ENCODE measurements around the gene SCCPDH.
"Not testable (repeated sequence)": the region's sequence is repeated elsewhere in the genome, so short reads cannot be mapped to it uniquely, and the experiment has no call there.

Gene SCCPDH, protein sequence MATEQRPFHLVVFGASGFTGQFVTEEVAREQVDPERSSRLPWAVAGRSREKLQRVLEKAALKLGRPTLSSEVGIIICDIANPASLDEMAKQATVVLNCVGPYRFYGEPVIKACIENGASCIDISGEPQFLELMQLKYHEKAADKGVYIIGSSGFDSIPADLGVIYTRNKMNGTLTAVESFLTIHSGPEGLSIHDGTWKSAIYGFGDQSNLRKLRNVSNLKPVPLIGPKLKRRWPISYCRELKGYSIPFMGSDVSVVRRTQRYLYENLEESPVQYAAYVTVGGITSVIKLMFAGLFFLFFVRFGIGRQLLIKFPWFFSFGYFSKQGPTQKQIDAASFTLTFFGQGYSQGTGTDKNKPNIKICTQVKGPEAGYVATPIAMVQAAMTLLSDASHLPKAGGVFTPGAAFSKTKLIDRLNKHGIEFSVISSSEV

DNA sequence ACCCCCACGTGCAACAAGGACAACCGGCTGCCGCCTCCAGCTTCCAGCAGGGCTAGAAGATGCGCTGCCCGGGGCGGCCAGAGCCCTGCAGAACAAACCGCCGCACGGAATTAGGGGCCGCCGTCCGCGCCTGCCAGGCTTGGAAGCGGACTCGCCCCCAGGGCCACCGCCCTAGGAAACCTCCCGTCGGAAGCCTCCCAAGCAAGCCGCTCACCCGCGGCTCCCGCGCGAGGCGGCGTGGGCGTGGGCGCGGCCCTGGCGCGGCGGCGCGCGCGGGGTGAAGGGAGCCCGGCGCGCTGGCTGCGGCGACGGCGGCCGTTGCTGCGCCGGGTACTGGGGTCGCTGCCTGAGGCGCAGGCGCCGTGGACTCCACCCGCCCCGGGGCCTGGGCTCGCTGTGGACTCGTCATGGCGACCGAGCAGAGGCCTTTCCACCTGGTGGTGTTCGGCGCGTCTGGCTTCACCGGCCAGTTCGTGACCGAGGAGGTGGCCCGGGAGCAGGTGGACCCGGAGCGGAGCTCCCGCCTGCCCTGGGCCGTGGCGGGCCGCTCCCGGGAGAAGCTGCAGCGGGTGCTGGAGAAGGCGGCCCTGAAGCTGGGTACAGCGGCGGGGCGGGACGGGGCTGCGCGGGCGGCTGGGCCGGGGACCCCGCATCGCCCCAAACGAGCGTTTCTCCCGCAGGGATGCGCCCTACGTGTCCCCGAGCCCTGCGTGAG, at the start of gene SCCPDH:
TSS of gene SCCPDH (plus strand) at position 394 of the 715 bp plus-strand sequence. CDS start at position 408, 14 bp downstream.
- DNase-seq (ENCODE audit: low spot score), result peak; percentile 73

- DNase-seq (ENCODE audit: low spot score), result no peak
Measured at GRCh38 chr1:246677842-246678241, 46.4 kb upstream of the SCCPDH start.

DNA sequence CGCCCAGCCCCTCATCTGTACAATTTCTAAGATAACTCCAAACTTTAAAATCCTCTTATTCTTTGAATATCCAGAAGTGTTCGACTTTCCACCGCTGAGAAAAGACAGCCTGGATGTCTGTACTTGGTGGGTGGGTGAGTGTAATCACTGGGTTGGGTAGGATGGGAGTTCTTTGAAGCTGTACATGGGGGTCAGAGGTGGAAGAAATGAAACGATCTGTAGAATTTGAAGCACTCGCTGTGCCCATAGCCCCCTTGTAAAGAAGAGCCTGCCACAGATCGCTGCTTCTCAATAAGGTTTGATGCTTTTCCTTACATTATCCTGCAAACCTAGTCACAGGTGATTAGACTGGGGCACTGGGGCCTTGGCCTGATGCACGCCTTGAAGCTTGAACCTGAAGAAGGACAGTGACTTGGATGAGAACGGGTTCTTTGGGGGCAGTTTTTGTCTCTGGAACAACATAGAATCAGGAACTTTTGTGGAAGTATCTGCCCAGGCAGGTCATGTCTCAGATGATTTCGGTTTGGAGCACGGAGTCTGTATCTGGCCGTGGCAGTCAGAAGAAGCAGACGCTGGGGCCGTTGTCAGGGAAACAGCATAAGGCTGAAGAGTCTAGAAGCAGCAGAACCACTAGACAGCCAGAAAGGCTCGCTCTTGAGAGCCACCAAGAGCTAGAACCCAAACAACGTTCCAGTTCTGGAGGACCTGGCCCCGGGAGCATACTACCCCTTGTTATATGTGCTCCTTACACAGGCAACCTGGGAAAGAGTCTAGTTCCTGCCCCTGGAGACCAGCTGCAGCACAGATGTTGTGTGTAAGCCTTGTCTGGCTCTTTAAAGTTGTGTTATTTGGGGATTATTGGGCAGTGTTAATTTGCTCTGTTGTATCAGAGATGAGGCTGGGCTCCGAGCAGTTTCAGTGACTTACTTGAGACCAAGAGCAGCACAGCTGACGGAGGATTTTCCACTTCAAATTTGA, 45.1 kb upstream of the SCCPDH start:
- no peak for DNase-seq (ENCODE audit: low spot score)

GRCh38 chr1:246679794-246680177, 44.4 kb upstream of the SCCPDH start:
- DNase-seq (ENCODE audit: low spot score), result no peak

GRCh38 chr1:246680190-246680589, 44.0 kb upstream of the SCCPDH start:
- no peak for DNase-seq (ENCODE audit: low spot score)

DNA sequence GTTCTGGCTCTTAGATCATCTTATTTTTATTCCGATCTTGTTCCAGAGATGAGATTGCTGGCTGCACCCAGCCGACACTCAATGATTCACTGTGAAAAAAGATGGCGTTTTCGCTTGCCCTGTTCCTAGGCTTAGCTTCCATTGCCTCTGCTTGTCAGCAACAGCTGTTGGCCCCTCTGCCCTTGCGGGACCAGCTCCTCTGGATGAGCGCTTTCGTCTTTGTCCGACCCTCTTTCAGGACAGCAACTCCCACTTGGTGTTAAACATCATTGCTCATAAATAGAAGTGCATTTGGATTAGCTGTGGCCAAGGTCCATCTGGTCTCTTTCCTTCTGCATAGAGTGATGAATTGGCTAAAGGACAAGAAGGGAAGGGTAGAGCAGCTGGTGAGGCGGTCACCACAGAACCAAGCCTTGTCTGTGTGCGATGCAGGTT, 43.5 kb upstream of the SCCPDH start:
- no peak for DNase-seq (ENCODE audit: low spot score)

- no peak for DNase-seq (ENCODE audit: low spot score)
Measured at GRCh38 chr1:246681900-246682895, 42.0 kb upstream of the SCCPDH start.

- DNase-seq (ENCODE audit: low spot score), result no peak
Measured at GRCh38 chr1:246683521-246683920, 40.7 kb upstream of the SCCPDH start.

GRCh38 chr1:246687002-246687401, 37.2 kb upstream of the SCCPDH start:
- DNase-seq (ENCODE audit: low spot score), result no peak

DNA sequence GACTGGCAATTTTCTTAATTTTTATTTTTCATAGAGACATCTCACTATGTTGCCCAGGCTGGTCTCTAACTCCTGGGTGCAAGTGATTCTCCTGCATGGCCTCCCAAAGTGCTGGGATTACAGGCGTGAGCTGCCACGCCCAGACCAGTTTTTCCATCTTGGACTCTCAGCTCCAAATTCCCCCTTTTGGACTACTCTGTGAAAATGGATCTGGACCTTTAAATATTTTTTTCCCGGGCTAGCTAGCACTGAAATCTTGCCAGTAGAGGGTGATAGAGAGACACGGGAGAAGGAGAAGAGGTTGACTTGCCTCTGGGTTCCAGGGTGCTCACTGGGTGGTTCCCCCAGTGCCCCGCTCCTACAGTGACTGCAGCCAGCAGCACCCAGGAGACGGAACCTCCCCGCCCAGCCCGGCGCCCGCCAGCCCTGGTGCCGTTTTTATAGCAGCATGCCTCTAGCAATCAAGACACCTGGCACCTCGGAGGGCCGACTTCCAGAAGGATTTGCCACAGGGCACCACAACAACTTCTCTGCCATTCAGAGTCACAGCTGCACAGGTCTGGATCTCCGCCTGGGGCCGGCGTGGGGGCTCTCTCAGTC, 34.7 kb upstream of the SCCPDH start:
- DNase-seq (ENCODE audit: low spot score), result peak; percentile 75

DNA sequence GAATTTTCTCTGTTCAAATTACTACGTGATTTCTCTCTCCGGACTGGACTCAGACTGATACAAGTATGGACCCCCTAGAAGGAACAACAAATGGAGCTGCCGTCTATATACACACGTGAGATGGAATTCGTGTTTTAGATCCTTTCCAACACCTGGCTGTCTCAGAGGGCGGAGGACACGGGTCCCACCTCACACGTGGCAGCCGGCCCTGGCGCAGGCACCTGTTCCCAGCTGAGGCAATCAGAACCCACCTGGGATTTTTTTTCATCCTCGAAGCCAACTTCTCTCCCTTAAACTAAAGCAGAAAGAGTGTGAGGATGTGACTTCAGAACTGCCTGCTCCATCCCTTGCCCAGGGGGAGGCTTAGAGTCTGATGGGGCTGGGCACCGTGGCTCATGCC, 34.1 kb upstream of the SCCPDH start:
- no peak for DNase-seq (ENCODE audit: low spot score)

- DNase-seq (ENCODE audit: low spot score), result peak; percentile 65
Measured at GRCh38 chr1:246691622-246692495, 32.4 kb upstream of the SCCPDH start.

DNA sequence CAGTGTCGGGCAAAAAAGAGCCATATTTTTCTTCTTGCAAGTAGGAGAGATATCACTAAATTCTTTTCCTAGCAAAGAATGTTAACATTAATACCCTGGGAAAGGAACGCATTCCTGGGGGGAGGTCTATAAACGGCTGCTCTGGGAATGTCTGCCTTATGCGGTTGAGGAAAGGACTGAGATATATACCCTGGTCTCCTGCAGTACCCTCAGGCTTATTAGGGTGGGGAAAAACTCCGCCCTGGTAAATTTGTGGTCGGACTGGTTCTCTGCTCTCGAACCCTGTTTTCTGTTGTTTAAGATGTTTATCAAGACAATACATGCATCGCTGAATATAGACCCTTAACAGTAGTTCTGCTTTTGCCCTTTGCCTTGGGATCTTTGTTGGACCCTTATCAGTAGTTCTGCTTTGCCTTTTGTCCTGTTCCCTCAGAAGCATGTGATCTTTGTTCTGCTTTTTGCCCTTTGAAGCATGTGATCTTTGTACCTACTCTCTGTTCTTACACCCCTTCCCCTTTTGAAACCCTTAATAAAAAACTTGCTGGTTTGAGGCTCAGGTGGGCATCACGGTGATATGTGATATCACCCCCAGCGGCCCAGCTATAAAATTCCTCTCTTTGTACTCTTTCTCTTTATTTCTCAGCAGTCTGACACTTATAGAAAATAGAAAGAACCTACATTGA, 29.9 kb upstream of the SCCPDH start:
- not testable (repeated sequence) for DNase-seq (ENCODE audit: low spot score)

GRCh38 chr1:246695136-246695535, 29.1 kb upstream of the SCCPDH start:
- DNase-seq (ENCODE audit: low spot score), result no peak

DNA sequence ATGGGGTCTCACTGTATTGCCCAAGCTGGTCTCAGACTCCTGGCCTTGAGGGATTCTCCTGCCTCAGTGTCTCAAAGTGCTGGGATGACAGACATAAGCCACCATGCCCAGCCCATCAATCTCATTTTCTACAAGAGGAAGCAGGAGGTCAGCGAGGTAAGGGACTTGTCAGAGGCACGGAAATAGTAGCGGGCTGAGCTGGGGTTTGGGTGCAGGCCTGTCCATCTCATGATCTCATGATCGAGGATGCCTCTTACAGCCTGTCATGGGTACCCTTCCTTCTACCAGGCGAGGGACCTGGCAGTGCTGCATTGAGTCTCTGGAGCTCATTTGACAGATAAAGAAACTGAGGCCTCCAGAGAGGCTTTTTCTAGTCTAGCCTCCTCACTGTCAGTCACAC, 28.5 kb upstream of the SCCPDH start:
- DNase-seq (ENCODE audit: low spot score), result no peak

GRCh38 chr1:246698466-246699094, 25.6 kb upstream of the SCCPDH start:
- DNase-seq (ENCODE audit: low spot score), result no peak

DNA sequence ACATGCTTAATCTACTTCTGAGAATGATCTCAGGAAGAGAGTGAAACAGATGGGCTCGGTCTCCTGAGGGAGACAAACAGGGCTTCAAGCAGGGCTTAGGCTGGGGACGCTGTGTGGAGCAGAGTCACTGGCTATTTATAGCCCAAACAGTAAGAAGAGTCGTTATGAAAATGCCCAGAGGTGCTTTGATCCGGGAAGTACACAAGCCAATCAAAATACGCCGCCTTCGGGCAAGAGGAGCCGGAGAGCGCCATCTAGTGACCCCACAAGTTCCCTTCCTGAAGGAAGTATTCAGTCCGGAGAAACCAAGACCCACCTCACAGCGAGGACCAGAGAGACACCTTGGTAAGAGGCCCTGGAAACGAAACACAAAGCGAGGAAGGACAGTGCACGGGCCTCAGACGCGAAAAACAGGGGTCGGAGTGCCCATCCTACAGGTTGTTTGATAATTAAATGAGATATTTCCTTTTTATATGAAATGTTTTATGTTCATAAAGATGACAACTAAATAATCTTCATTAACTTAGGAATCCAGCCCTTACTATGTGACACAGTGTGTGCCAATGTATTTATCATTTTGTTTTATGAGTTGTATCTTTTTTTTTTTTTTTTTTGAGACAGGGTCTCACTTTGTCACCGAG, 25.0 kb upstream of the SCCPDH start:
- DNase-seq (ENCODE audit: low spot score), result peak; percentile 67

DNA sequence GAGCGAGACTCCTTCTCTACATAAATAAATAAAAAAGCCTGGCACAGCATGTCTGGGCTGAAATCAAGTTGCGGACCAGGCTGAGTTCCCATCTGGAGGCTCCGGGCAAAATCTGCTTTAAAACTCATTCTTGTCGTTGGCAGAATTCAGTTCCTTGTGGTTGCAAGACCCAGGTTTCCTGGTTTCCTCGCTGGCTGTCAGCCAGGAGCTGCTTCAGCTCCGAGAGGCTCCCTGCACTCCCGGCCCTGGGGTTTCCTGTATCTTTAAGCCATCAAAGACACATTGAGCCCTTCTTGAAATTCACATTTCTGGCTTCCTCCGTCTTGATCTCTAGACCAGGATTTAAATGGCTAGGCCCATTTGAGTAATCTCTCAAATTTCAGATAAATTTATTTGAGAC, 20.6 kb upstream of the SCCPDH start:
- no peak for DNase-seq (ENCODE audit: low spot score)

Measured in putamen (tissue), 1 donor.